ENCODE results near the gene DIP2A.

- TF ChIP-seq, protein P1, sequence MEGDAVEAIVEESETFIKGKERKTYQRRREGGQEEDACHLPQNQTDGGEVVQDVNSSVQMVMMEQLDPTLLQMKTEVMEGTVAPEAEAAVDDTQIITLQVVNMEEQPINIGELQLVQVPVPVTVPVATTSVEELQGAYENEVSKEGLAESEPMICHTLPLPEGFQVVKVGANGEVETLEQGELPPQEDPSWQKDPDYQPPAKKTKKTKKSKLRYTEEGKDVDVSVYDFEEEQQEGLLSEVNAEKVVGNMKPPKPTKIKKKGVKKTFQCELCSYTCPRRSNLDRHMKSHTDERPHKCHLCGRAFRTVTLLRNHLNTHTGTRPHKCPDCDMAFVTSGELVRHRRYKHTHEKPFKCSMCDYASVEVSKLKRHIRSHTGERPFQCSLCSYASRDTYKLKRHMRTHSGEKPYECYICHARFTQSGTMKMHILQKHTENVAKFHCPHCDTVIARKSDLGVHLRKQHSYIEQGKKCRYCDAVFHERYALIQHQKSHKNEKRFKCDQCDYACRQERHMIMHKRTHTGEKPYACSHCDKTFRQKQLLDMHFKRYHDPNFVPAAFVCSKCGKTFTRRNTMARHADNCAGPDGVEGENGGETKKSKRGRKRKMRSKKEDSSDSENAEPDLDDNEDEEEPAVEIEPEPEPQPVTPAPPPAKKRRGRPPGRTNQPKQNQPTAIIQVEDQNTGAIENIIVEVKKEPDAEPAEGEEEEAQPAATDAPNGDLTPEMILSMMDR (IDR thresholded peaks at IDR 0.05; ENCODE audit: low read depth, low read length): no peak
- TF ChIP-seq POLR2A (IDR thresholded peaks at IDR 0.05; ENCODE audit: extremely low read depth, insufficient read length) (no peak), MAX (IDR thresholded peaks at IDR 0.05; ENCODE audit: low read depth, low read length) (no peak), MYC (IDR thresholded peaks at IDR 0.05; ENCODE audit: low read depth, low read length) (no peak)
Observed at GRCh38 chr21:46597031-46597430, 138.3 kb downstream of the DIP2A start.

Data from NB4 (cell line).